Endothelial cell of umbilical vein (primary cell): ENCODE measurements around the gene C13orf46. TPM values are rescaled to one million over a fixed set of nuclear protein-coding genes. Genes with fewer than 3 reads are reported as not detected.

ENCODE experiments used
- BruUV-seq: library from RNA; stranded (reverse); fragments of 400-500 nt; replicated peaks from 2 replicates; lab custom pipeline; 2021; lab: Mats Ljungman, UMichigan
- CTCF ChIA-PET: fragments of 300-600, 350-600 bp; sonication (Branson Sonifier 250); formaldehyde crosslinking; loops from one replicate; lab custom pipeline; 2021; ENCODE audit warnings: antibody characterized with exemption, inconsistent platforms; lab: Charles Lee
- POLR2A ChIA-PET: fragments of 300-600, 350-600 bp; sonication (Branson Sonifier 250); formaldehyde crosslinking; loops from one replicate; lab custom pipeline; 2021; ENCODE audit warnings: antibody characterized with exemption, inconsistent platforms; lab: Charles Lee
- DNase-seq: peaks from one replicate; pipeline ENCODE4 v3.0.0-alpha.2; 2011; ENCODE audit warnings: low read depth, low spot score
- FAIRE-seq: peaks from 2 replicates; lab custom pipeline; 2011; peaks lifted over from hg19 to GRCh38; lab: Jason Lieb, UNC
- H2AFZ ChIP-seq: 2 replicates; pipeline ENCODE4 v1.6.0; 2012; ENCODE audit warnings: low read depth, low read length, control low read depth, inconsistent platforms
- H3K27ac ChIP-seq: 2 replicates; pipeline ENCODE4 v1.5.1; 2011; ENCODE audit warnings: low read depth, mild to moderate bottlenecking, control low read depth, low read length, moderate library complexity; ENCODE audit not compliant: insufficient read depth
- H3K27me3 ChIP-seq, 2 experiments: 2 replicates each; pipeline versions ENCODE4 v1.6.0 to v1.6.1; 2011; ENCODE audit warnings: low read length in 2 of 2, mixed read lengths in 1 of 2; ENCODE audit not compliant: control insufficient read depth in 2 of 2, insufficient read depth in 2 of 2
- H3K36me3 ChIP-seq, 2 experiments: 2 replicates in 1 of 2; 3 replicates in 1 of 2; pipeline ENCODE4 v1.5.1; 2011; ENCODE audit warnings: low read length in 2 of 2, mild to moderate bottlenecking in 1 of 2, moderate library complexity in 1 of 2; ENCODE audit not compliant: control insufficient read depth in 2 of 2, insufficient read depth in 2 of 2; ENCODE audit errors: extremely low read depth in 1 of 2
- H3K4me1 ChIP-seq: 3 replicates; pipeline ENCODE4 v1.5.1; 2011; ENCODE audit warnings: mild to moderate bottlenecking, low read length; ENCODE audit not compliant: control insufficient read depth, insufficient read depth; ENCODE audit errors: extremely low read depth
- H3K4me2 ChIP-seq: 2 replicates; pipeline ENCODE4 v1.6.1; 2011; ENCODE audit warnings: low read length, control low read depth, mixed read lengths; ENCODE audit not compliant: insufficient read depth
- H3K4me3 ChIP-seq, 3 experiments: fragments of 200-600 bp in 1 of 3; sonication (generic), shearing (Covaris generic) in 1 of 3; replicated peaks in 1 of 3; 2 replicates each; pipeline ENCODE4 v1.5.1; 2011 to 2016; ENCODE audit warnings: control low read depth in 3 of 3, low read length in 3 of 3, mild to moderate bottlenecking in 2 of 3, inconsistent platforms in 1 of 3, low read depth in 1 of 3, moderate library complexity in 1 of 3; ENCODE audit not compliant: insufficient read depth in 1 of 3
- H3K79me2 ChIP-seq: 2 replicates; pipeline ENCODE4 v1.6.0; 2012; ENCODE audit warnings: low read length, inconsistent platforms; ENCODE audit not compliant: control insufficient read depth, insufficient read depth
- H3K9ac ChIP-seq: replicated peaks from 2 replicates; pipeline ENCODE3; 2011; ENCODE audit warnings: low read length, control low read depth; ENCODE audit not compliant: insufficient read depth; ENCODE audit errors: extremely low read depth
- H3K9me1 ChIP-seq: replicated peaks from 3 replicates; pipeline ENCODE4 v1.6.0; 2011; ENCODE audit warnings: mild to moderate bottlenecking, low read length; ENCODE audit not compliant: control insufficient read depth, insufficient read depth; ENCODE audit errors: extremely low read depth
- H3K9me3 ChIP-seq: replicated peaks from 2 replicates; pipeline ENCODE4 v1.5.1; 2012; ENCODE audit warnings: low read length, inconsistent platforms; ENCODE audit not compliant: control insufficient read depth, insufficient read depth
- H4K20me1 ChIP-seq: replicated peaks from 2 replicates; pipeline ENCODE3; 2011; ENCODE audit warnings: mild to moderate bottlenecking, low read length; ENCODE audit not compliant: control insufficient read depth, insufficient read depth; ENCODE audit errors: extremely low read depth
- CTCF ChIP-seq, 2 donors: IDR thresholded peaks; 1 replicate in 1 of 2; 2 replicates in 1 of 2; pipeline ENCODE4 v1.5.1; 2011; ENCODE audit warnings: low read length in 2 of 2, mild to moderate bottlenecking in 2 of 2, moderate library complexity in 2 of 2, control low read depth in 1 of 2, inconsistent platforms in 1 of 2, low read depth in 1 of 2; ENCODE audit not compliant: insufficient read depth in 1 of 2; ENCODE audit errors: extremely low read depth in 1 of 2
- EZH2 ChIP-seq: IDR thresholded peaks from 2 replicates; pipeline ENCODE4 v1.6.1; 2012; ENCODE audit warnings: borderline replicate concordance, low read depth, mild to moderate bottlenecking, moderate library complexity, low read length, inconsistent platforms; ENCODE audit not compliant: severe bottlenecking
- FOS ChIP-seq: IDR thresholded peaks from 2 replicates; pipeline ENCODE4 v1.6.1; 2011; ENCODE audit warnings: mild to moderate bottlenecking, low read length, moderate library complexity, borderline replicate concordance; ENCODE audit not compliant: insufficient read depth
- GATA2 ChIP-seq: IDR thresholded peaks from 2 replicates; pipeline ENCODE4 v1.7.0; 2011; ENCODE audit warnings: low read depth, mild to moderate bottlenecking, moderate library complexity, mixed read lengths, low read length; ENCODE audit not compliant: insufficient read length, insufficient read depth
- JUN ChIP-seq: IDR thresholded peaks from 2 replicates; pipeline ENCODE4 v1.6.1; 2011; ENCODE audit warnings: borderline replicate concordance, low read depth; ENCODE audit not compliant: insufficient read length, insufficient read depth
- MYC ChIP-seq: IDR thresholded peaks from one replicate; pipeline ENCODE4 v1.6.1; 2011; ENCODE audit warnings: mild to moderate bottlenecking, low read depth, low read length
- POLR2A ChIP-seq: IDR thresholded peaks from 2 replicates; pipeline ENCODE4 v1.6.1; 2012; ENCODE audit warnings: low read depth, mild to moderate bottlenecking, control low read depth, low read length
- POLR2AphosphoS5 ChIP-seq: IDR thresholded peaks from 2 replicates; pipeline ENCODE4 v1.6.1; 2012; ENCODE audit warnings: low read depth, mild to moderate bottlenecking, control low read depth, low read length, moderate library complexity; ENCODE audit not compliant: insufficient read depth
- dilution Hi-C: fragments of 300-500 bp; cut with MboI; formaldehyde crosslinking; loops from one replicate; pipeline ENCODE4 v1.15.0; 2019; ENCODE audit warnings: low sequenced_read_pairs; ENCODE audit not compliant: extremely low pct_ligation_motif_present
- intact Hi-C: fragments of 100-400 bp; cut with micrococcal nuclease; formaldehyde crosslinking; loops from one replicate; pipeline ENCODE4 v1.10.0; 2022
- polyA plus RNA-seq, 4 experiments: library from polyadenylated mRNA; depleted of rRNA in 3 of 4; stranded (reverse) in 3 of 4; unstranded in 1 of 4; fragments of >200 nt; gene quantifications; 2 replicates each; pipeline versions ENCODE4 v1.2.1 to v1.2.3, GENCODE V29; 2011 to 2012; ENCODE audit warnings: missing spikeins in 1 of 4
- total RNA-seq: library from RNA; stranded (reverse); gene quantifications from 2 replicates; pipeline ENCODE4 v1.2.3, GENCODE V29; 2021
- TF ChIP-seq, protein P1 (sequence below): IDR thresholded peaks from 2 replicates; pipeline ENCODE4 v1.6.1; 2011; ENCODE audit not compliant: insufficient read depth, insufficient read length

The C13orf46 gene
- total and polyA plus RNA-seq, 2 donors (not counting 3 experiments of a cell fraction or from before 2014, with no cell fraction given): 1.3 to 1.7 TPM

- Histone ChIP-seq H3K4me2 (no peak overlapping the region), H3K27ac (no peak overlapping the region), H3K79me2 (no peaks in the 10 kb centered on the region), H3K4me1 (no peaks in the 10 kb centered on the region), H3K9ac (no peak overlapping the region), H3K9me1 (no peaks in the 10 kb centered on the region), H4K20me1 (no peaks in the 10 kb centered on the region), H3K27me3 (peaks cover 5 to 6% of the 10 kb centered on the region in 2 experiments), H2AFZ (no peak overlapping the region), H3K4me3 (no peak overlapping the region), H3K36me3 (no peaks in the 10 kb centered on the region), H3K9me3 (no peaks in the 10 kb centered on the region)
- intact Hi-C loops: no loop called here
- dilution Hi-C loops: no loop called here
- no peak for TF ChIP-seq FOS
- TF ChIP-seq, protein P1, sequence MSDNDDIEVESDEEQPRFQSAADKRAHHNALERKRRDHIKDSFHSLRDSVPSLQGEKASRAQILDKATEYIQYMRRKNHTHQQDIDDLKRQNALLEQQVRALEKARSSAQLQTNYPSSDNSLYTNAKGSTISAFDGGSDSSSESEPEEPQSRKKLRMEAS: no peak
- no peak for TF ChIP-seq MYC
- no peak for TF ChIP-seq POLR2A
- TF ChIP-seq POLR2AphosphoS5: no peak
- no peak for TF ChIP-seq EZH2
- no peak for TF ChIP-seq GATA2
- TF ChIP-seq JUN: no peak
- TF ChIP-seq CTCF (IDR thresholded peaks at IDR 0.05; ENCODE audit: extremely low read depth in 1 of 2, insufficient read depth in 1 of 2, low read depth in 1 of 2, low read length in 2 of 2): no peak
- CTCF ChIA-PET: interaction anchor here (1.4 kb wide), 1 partner anchor 19 kb away, joined by 3 read pairs; no protein-coding TSS in a partner anchor
- FAIRE-seq (no peak), DNase-seq (no peak)
- BruUV-seq: no TSS peak
- POLR2A ChIA-PET: no interaction called here
These were observed 46.0 kb downstream of the C13orf46 start for GRCh38 chr13:113927661-113928581.
